K562 (cell line): ENCODE results near the gene CEP250.

Experiments
- CHD2 ChIP-seq: IDR thresholded peaks from 2 replicates; pipeline ENCODE4 v1.6.1; 2011; ENCODE audit warnings: low read depth, low read length
- CTCF ChIP-seq, 3 experiments: IDR thresholded peaks in 2 of 3; conservative IDR thresholded peaks in 1 of 3; 2 replicates each; pipeline ENCODE4 v1.5.1; 2011 to 2012; ENCODE audit warnings: low read length in 3 of 3, mild to moderate bottlenecking in 3 of 3, control low read depth in 2 of 3, improper control_type of control experiment in 1 of 3, inconsistent platforms in 1 of 3, low read depth in 1 of 3, mixed read lengths in 1 of 3, moderate library complexity in 1 of 3; ENCODE audit not compliant: insufficient read depth in 2 of 3
- ETV6 ChIP-seq, 3 experiments: fragments of 150-350 bp in 1 of 3; sonication (generic) in 1 of 3; formaldehyde crosslinking in 1 of 3; IDR thresholded peaks; 2 replicates each; pipeline versions ENCODE4 v1.6.1 to v1.8.0; 2014 to 2022; ENCODE audit warnings: borderline replicate concordance in 2 of 3, low read depth in 2 of 3, antibody characterized with exemption in 1 of 3, low read length in 1 of 3, mild to moderate bottlenecking in 1 of 3, missing genetic modification reagents in 1 of 3
- EZH2 ChIP-seq: IDR thresholded peaks from 2 replicates; pipeline ENCODE4 v1.6.1; 2012; ENCODE audit warnings: low read depth, mild to moderate bottlenecking, inconsistent platforms, low read length, borderline replicate concordance
- GABPA ChIP-seq: fragments of 200-800 bp; sonication (Bioruptor generic); conservative IDR thresholded peaks from 2 replicates; pipeline ENCODE4 v1.6.1; 2016; ENCODE audit warnings: low read depth, missing genetic modification characterization, missing compliant biosample characterization
- GTF2F1 ChIP-seq: IDR thresholded peaks from 2 replicates; pipeline ENCODE4 v1.6.1; 2011; ENCODE audit warnings: low read depth, low read length, improper control_type of control experiment
- SREBF1 ChIP-seq: fragments of 150-350 bp; IDR thresholded peaks from 2 replicates; pipeline ENCODE4 v1.6.1; 2014; ENCODE audit warnings: antibody characterized with exemption, low read depth, low read length, borderline replicate concordance
- TGIF2 ChIP-seq: sonication (generic); formaldehyde crosslinking; IDR thresholded peaks from 2 replicates; pipeline ENCODE4 v1.8.1; 2022; ENCODE audit warnings: mild to moderate bottlenecking, missing genetic modification reagents, moderate library complexity
- ZFP30 ChIP-seq: fragments of 250-450 bp; sonication (Bioruptor Pico); IDR thresholded peaks from 2 replicates; pipeline ENCODE4 v1.8.0; 2022; ENCODE audit warnings: moderate library complexity, mild to moderate bottlenecking, inconsistent platforms, borderline replicate concordance

GRCh38 chr20:35497320-35497719, 41.9 kb downstream of the CEP250 start:
- TF ChIP-seq SREBF1: no peak
- TF ChIP-seq ETV6 (IDR thresholded peaks at IDR 0.05; ENCODE audit: borderline replicate concordance in 1 of 2, low read depth in 2 of 2, low read length in 1 of 2): no peak
- no peak for TF ChIP-seq ETV6 (CRISPR knock-in tag; IDR thresholded peaks at IDR 0.05; ENCODE audit: borderline replicate concordance)
- TF ChIP-seq GTF2F1: no peak
- no peak for TF ChIP-seq CHD2
- no peak for TF ChIP-seq ZFP30 (CRISPR knock-in tag)
- no peak for TF ChIP-seq GABPA
- no peak for TF ChIP-seq EZH2
- no peak for TF ChIP-seq TGIF2 (CRISPR knock-in tag)
- no peak for TF ChIP-seq CTCF (IDR thresholded peaks at IDR 0.05 in 2 of 3, conservative IDR thresholded peaks at IDR 0.05 in 1 of 3; ENCODE audit: insufficient read depth in 2 of 3, low read depth in 1 of 3, low read length in 3 of 3)
